Keratinocyte (primary cell): ENCODE measurements around the gene TNFRSF11A.

Source experiments
- EZH2 ChIP-seq: IDR thresholded peaks from one replicate; pipeline ENCODE4 v1.6.1; 2012; ENCODE audit warnings: inconsistent platforms, mild to moderate bottlenecking, low read length, moderate library complexity
- TF ChIP-seq, protein P1 (sequence below), 3 experiments: IDR thresholded peaks in 1 of 3; conservative IDR thresholded peaks in 1 of 3; optimal IDR thresholded peaks in 1 of 3; 2 replicates in 2 of 3; 3 replicates in 1 of 3; pipeline versions ENCODE3 to v1.5.1; 2011; ENCODE audit warnings: low read length in 3 of 3, mild to moderate bottlenecking in 3 of 3, moderate library complexity in 2 of 3, control low read depth in 1 of 3, inconsistent platforms in 1 of 3; ENCODE audit not compliant: insufficient read depth in 2 of 3; ENCODE audit errors: extremely low read depth in 1 of 3

GRCh38 chr18:62366992-62367391, 41.9 kb downstream of the TNFRSF11A start:
- TF ChIP-seq, protein P1, sequence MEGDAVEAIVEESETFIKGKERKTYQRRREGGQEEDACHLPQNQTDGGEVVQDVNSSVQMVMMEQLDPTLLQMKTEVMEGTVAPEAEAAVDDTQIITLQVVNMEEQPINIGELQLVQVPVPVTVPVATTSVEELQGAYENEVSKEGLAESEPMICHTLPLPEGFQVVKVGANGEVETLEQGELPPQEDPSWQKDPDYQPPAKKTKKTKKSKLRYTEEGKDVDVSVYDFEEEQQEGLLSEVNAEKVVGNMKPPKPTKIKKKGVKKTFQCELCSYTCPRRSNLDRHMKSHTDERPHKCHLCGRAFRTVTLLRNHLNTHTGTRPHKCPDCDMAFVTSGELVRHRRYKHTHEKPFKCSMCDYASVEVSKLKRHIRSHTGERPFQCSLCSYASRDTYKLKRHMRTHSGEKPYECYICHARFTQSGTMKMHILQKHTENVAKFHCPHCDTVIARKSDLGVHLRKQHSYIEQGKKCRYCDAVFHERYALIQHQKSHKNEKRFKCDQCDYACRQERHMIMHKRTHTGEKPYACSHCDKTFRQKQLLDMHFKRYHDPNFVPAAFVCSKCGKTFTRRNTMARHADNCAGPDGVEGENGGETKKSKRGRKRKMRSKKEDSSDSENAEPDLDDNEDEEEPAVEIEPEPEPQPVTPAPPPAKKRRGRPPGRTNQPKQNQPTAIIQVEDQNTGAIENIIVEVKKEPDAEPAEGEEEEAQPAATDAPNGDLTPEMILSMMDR (optimal IDR thresholded peaks at IDR 0.05 in 1 of 3, IDR thresholded peaks at IDR 0.05 in 1 of 3, conservative IDR thresholded peaks at IDR 0.05 in 1 of 3; ENCODE audit: extremely low read depth in 1 of 3, insufficient read depth in 2 of 3, low read length in 3 of 3) = no peak
- TF ChIP-seq EZH2 = no peak
